ENCODE data around the gene IL21.
"Not testable (repeated sequence)": the region's sequence is repeated elsewhere in the genome, so short reads cannot be mapped to it uniquely, and the experiment has no call there.

The IL21 gene

GRCh38 chr4:122621016-122621507, at the start of gene IL21:
TSS of gene IL21 (minus strand) at chr4:122621066. CDS start at chr4:122621011, 55 bp downstream.
- in situ Hi-C loops (cut with MboI; ENCODE audit: low sequenced_read_pairs), result no loop called here

GRCh38 chr4:122669911-122670738, 49.3 kb upstream of the IL21 start:
- in situ Hi-C loops (cut with MboI; ENCODE audit: low sequenced_read_pairs), result no loop called here

GRCh38 chr4:122668241-122668640, 47.4 kb upstream of the IL21 start:
- in situ Hi-C loops (cut with MboI; ENCODE audit: low sequenced_read_pairs), result no loop called here

GRCh38 chr4:122666527-122667245, 45.8 kb upstream of the IL21 start:
- in situ Hi-C loops (cut with MboI; ENCODE audit: low sequenced_read_pairs), result no loop called here

- in situ Hi-C loops (cut with MboI; ENCODE audit: low sequenced_read_pairs), result no loop called here
These were observed 44.5 kb upstream of the IL21 start for GRCh38 chr4:122665161-122665929.

GRCh38 chr4:122663814-122664610, 43.1 kb upstream of the IL21 start:
- in situ Hi-C loops (cut with MboI; ENCODE audit: low sequenced_read_pairs), result no loop called here

GRCh38 chr4:122663291-122663690, 42.4 kb upstream of the IL21 start:
- in situ Hi-C loops (cut with MboI; ENCODE audit: low sequenced_read_pairs), result no loop called here

GRCh38 chr4:122662701-122663100, 41.8 kb upstream of the IL21 start:
- in situ Hi-C loops (cut with MboI; ENCODE audit: low sequenced_read_pairs), result no loop called here

GRCh38 chr4:122661176-122662160, 40.6 kb upstream of the IL21 start:
- in situ Hi-C loops (cut with MboI; ENCODE audit: low sequenced_read_pairs), result no loop called here

- in situ Hi-C loops (cut with MboI; ENCODE audit: low sequenced_read_pairs), result no loop called here
These were observed 38.0 kb upstream of the IL21 start for GRCh38 chr4:122658818-122659295.

GRCh38 chr4:122658377-122658776, 37.5 kb upstream of the IL21 start:
- in situ Hi-C loops (cut with MboI; ENCODE audit: low sequenced_read_pairs), result no loop called here

GRCh38 chr4:122657553-122657952, 36.7 kb upstream of the IL21 start:
- in situ Hi-C loops (cut with MboI; ENCODE audit: low sequenced_read_pairs), result no loop called here

- in situ Hi-C loops (cut with MboI; ENCODE audit: low sequenced_read_pairs), result not testable (repeated sequence)
These were observed 35.7 kb upstream of the IL21 start for GRCh38 chr4:122656583-122656982.

- in situ Hi-C loops (cut with MboI; ENCODE audit: low sequenced_read_pairs), result no loop called here
These were observed 31.5 kb upstream of the IL21 start for GRCh38 chr4:122652379-122652778.

- in situ Hi-C loops (cut with MboI; ENCODE audit: low sequenced_read_pairs), result no loop called here
These were observed 29.3 kb upstream of the IL21 start for GRCh38 chr4:122650148-122650547.

- in situ Hi-C loops (cut with MboI; ENCODE audit: low sequenced_read_pairs), result no loop called here
These were observed 26.8 kb upstream of the IL21 start for GRCh38 chr4:122647656-122648055.

GRCh38 chr4:122643257-122643656, 22.4 kb upstream of the IL21 start:
- in situ Hi-C loops (cut with MboI; ENCODE audit: low sequenced_read_pairs), result no loop called here

- in situ Hi-C loops (cut with MboI; ENCODE audit: low sequenced_read_pairs), result no loop called here
These were observed 18.3 kb upstream of the IL21 start for GRCh38 chr4:122639181-122639580.

GRCh38 chr4:122636697-122637096, 15.8 kb upstream of the IL21 start:
- in situ Hi-C loops (cut with MboI; ENCODE audit: low sequenced_read_pairs), result no loop called here
